Neuronal stem cell (in vitro differentiated cells): ENCODE data around the gene C21orf58.

Source experiments
- DNase-seq: peaks from one replicate; pipeline ENCODE4 v3.0.0-alpha.2; 2013; ENCODE audit warnings: low spot score
- H2AFZ ChIP-seq: one replicate; pipeline ENCODE4 v1.6.1; 2013; ENCODE audit warnings: mild to moderate bottlenecking, low read length, inconsistent platforms
- H2AK5ac ChIP-seq: 2 replicates; pipeline ENCODE4 v1.6.1; 2013; ENCODE audit warnings: low read depth, mild to moderate bottlenecking, inconsistent platforms, low read length, moderate library complexity, mixed read lengths
- H2BK120ac ChIP-seq: 2 replicates; pipeline ENCODE4 v1.6.1; 2013; ENCODE audit warnings: low read depth, mild to moderate bottlenecking, inconsistent platforms, low read length, moderate library complexity, mixed read lengths
- H2BK12ac ChIP-seq: one replicate; pipeline ENCODE4 v1.6.1; 2013; ENCODE audit warnings: low read length, inconsistent platforms
- H2BK15ac ChIP-seq: 2 replicates; pipeline ENCODE4 v1.6.1; 2013; ENCODE audit warnings: mild to moderate bottlenecking, low read length, inconsistent platforms, mixed read lengths
- H2BK5ac ChIP-seq: one replicate; pipeline ENCODE4 v1.6.1; 2013; ENCODE audit warnings: inconsistent platforms, mild to moderate bottlenecking, low read length, moderate library complexity
- H3K14ac ChIP-seq: one replicate; pipeline ENCODE4 v1.6.1; 2013; ENCODE audit warnings: low read length, inconsistent platforms
- H3K18ac ChIP-seq: 2 replicates; pipeline ENCODE4 v1.6.1; 2013; ENCODE audit warnings: low read length, inconsistent platforms
- H3K23ac ChIP-seq: 2 replicates; pipeline ENCODE4 v1.6.1; 2013; ENCODE audit warnings: low read depth, mild to moderate bottlenecking, mixed read lengths, low read length, inconsistent platforms; ENCODE audit not compliant: poor library complexity
- H3K27ac ChIP-seq: replicated peaks from 3 replicates; pipeline ENCODE4 v1.5.1; 2013; ENCODE audit warnings: low read length, inconsistent platforms
- H3K27me3 ChIP-seq, 3 experiments: 2 replicates each; pipeline ENCODE4 v1.6.1; 2013; ENCODE audit warnings: low read length in 3 of 3, mild to moderate bottlenecking in 2 of 3, inconsistent platforms in 1 of 3, low read depth in 1 of 3, mixed read lengths in 1 of 3, moderate library complexity in 1 of 3; ENCODE audit not compliant: control insufficient read depth in 3 of 3, insufficient read depth in 3 of 3
- H3K36me3 ChIP-seq, 2 donors: replicated peaks in 1 of 2; 2 replicates each; pipeline ENCODE4 v1.6.1; 2013; ENCODE audit warnings: low read length in 2 of 2; ENCODE audit not compliant: control insufficient read depth in 2 of 2, insufficient read depth in 2 of 2
- H3K4ac ChIP-seq: 2 replicates; pipeline ENCODE4 v1.6.1; 2013; ENCODE audit warnings: inconsistent platforms, mild to moderate bottlenecking, low read length, moderate library complexity
- H3K4me1 ChIP-seq, 2 donors: 1 replicate in 1 of 2; 2 replicates in 1 of 2; pipeline ENCODE4 v1.6.1; 2013; ENCODE audit warnings: low read length in 2 of 2, low read depth in 1 of 2; ENCODE audit not compliant: control insufficient read depth in 2 of 2, insufficient read depth in 1 of 2
- H3K4me2 ChIP-seq: one replicate; pipeline ENCODE4 v1.6.1; 2013; ENCODE audit warnings: mild to moderate bottlenecking, low read length, inconsistent platforms; ENCODE audit not compliant: insufficient read depth, poor library complexity, severe bottlenecking
- H3K4me3 ChIP-seq, 2 donors: 2 replicates each; pipeline ENCODE4 v1.5.1; 2013; ENCODE audit warnings: low read length in 2 of 2, mild to moderate bottlenecking in 2 of 2, inconsistent platforms in 1 of 2, moderate library complexity in 1 of 2
- H3K79me1 ChIP-seq: one replicate; pipeline ENCODE4 v1.6.1; 2013; ENCODE audit warnings: low read depth, mild to moderate bottlenecking, inconsistent platforms, low read length, moderate library complexity
- H3K9ac ChIP-seq: one replicate; pipeline ENCODE4 v1.6.1; 2013; ENCODE audit warnings: mild to moderate bottlenecking, low read depth, low read length, inconsistent platforms; ENCODE audit not compliant: poor library complexity
- H3K9me3 ChIP-seq, 2 donors: replicated peaks in 1 of 2; 2 replicates each; pipeline versions ENCODE3 to v1.6.1; 2013; ENCODE audit warnings: low read length in 2 of 2, mild to moderate bottlenecking in 2 of 2, inconsistent platforms in 1 of 2, low read depth in 1 of 2, mixed read lengths in 1 of 2, moderate library complexity in 1 of 2; ENCODE audit not compliant: control insufficient read depth in 2 of 2, insufficient read depth in 1 of 2
- H4K8ac ChIP-seq: one replicate; pipeline ENCODE4 v1.6.1; 2013; ENCODE audit warnings: low read depth, mild to moderate bottlenecking, inconsistent platforms, low read length, moderate library complexity
- H4K91ac ChIP-seq: one replicate; pipeline ENCODE4 v1.6.1; 2013; ENCODE audit warnings: low read length, low read depth, mild to moderate bottlenecking, inconsistent platforms; ENCODE audit not compliant: poor library complexity
- WGBS, 2 donors: extraction: QIAGEN DNeasy Blood & Tissue Kit; methylation state at CpG; one replicate each; pipeline ENCODE4 v1.1.7; 2013; ENCODE audit warnings: missing lambda C conversion rate in 2 of 2, mixed read lengths in 1 of 2; ENCODE audit not compliant: insufficient read length in 2 of 2, insufficient replicate concordance in 1 of 2; ENCODE audit errors: extremely low coverage in 2 of 2; 5-methylcytosine and 5-hydroxymethylcytosine counted together

C21orf58 gene

DNA sequence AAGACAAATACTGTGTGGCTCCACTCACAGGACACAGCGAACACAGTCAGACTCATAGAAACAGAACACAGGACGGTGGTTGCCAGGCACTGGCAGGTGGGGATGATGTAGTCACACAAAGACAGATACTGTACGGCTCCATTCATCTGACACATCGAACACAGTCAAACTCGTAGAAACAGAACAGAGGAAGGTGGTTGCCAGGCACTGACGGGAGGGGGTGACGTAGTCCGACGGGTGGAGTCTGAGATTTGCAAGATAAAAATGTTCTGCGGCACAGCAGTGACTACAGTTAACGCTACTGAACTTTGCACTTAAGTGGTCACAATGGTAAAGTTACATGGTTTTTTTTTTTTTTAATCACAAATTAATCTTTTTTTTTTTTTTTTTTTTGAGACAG, 18.7 kb downstream of the C21orf58 start:
- Histone ChIP-seq H2BK5ac (no peak overlapping the region), H4K91ac (no peak overlapping the region), H3K36me3 (peaks cover 36 to 85% of the 10 kb centered on the region in 2 donors), H3K4me2 (no peak overlapping the region), H3K4me3 (no peak overlapping the region), H3K18ac (no peak overlapping the region), H3K27me3 (no peaks in the 10 kb centered on the region), H3K4me1 (no peaks in the 10 kb centered on the region), H3K23ac (no peak overlapping the region), H2BK12ac (no peak overlapping the region), H3K9ac (no peak overlapping the region), H4K8ac (no peak overlapping the region), H2AFZ (no peak overlapping the region), H2BK120ac (no peak overlapping the region), H3K14ac (no peak overlapping the region), H3K4ac (no peak overlapping the region), H3K79me1 (no peaks in the 10 kb centered on the region), H2BK15ac (no peak overlapping the region), H2AK5ac (no peak overlapping the region), H3K27ac (no peak overlapping the region), H3K9me3 (no peaks in the 10 kb centered on the region)
- no CpG with 5 or more reads among the region's 11 CpGs for WGBS, 2 donors
- no peak for DNase-seq

DNA sequence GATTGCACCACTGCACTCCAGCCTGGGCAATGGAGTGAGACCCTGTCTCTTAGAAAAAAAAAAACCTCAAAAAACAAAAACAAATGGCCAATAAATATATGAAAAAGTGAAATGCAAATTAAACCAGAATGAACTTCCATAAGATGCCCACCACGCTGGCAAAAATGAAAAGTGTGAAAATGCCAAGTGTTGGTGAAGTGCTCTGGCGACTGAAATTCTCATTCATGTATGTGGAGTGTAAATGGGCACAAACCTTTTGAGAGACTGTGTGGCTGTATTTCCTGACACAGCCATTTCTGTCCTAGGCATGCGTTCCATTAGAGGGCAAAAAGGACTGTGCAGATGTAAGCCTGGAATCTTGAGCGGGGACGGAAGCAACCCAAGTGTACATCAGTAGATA, 19.2 kb downstream of the C21orf58 start:
- no CpG with 5 or more reads among the region's 5 CpGs for WGBS, 2 donors
- H3K9ac ChIP-seq, result no peak overlapping the region
- H4K8ac ChIP-seq, result no peak overlapping the region
- no peak overlapping the region for H3K23ac ChIP-seq
- DNase-seq, result no peak
- no peaks in the 10 kb centered on the region for H3K27me3 ChIP-seq
- no peak overlapping the region for H3K18ac ChIP-seq
- no peaks in the 10 kb centered on the region for H3K79me1 ChIP-seq
- no peak overlapping the region for H4K91ac ChIP-seq
- no peak overlapping the region for H2BK15ac ChIP-seq
- H2AFZ ChIP-seq, result no peak overlapping the region
- H3K4me2 ChIP-seq, result no peak overlapping the region
- peaks cover 0 to 2% of the 10 kb centered on the region in 2 donors for H3K9me3 ChIP-seq
- no peak overlapping the region for H3K4me3 ChIP-seq
- H2BK12ac ChIP-seq, result no peak overlapping the region
- H2BK5ac ChIP-seq, result no peak overlapping the region
- H3K36me3 ChIP-seq, result peaks cover 38 to 85% of the 10 kb centered on the region in 2 donors
- no peak overlapping the region for H3K27ac ChIP-seq
- H2BK120ac ChIP-seq, result no peak overlapping the region
- no peaks in the 10 kb centered on the region for H3K4me1 ChIP-seq
- no peak overlapping the region for H2AK5ac ChIP-seq
- H3K14ac ChIP-seq, result no peak overlapping the region
- H3K4ac ChIP-seq, result no peak overlapping the region

GRCh38 chr21:46301759-46302158, 21.9 kb downstream of the C21orf58 start:
- Histone ChIP-seq H4K91ac (no peak overlapping the region), H3K23ac (no peak overlapping the region), H3K14ac (no peak overlapping the region), H3K4me3 (no peak overlapping the region), H2AFZ (no peak overlapping the region), H3K27me3 (no peaks in the 10 kb centered on the region), H3K36me3 (peaks cover 31 to 65% of the 10 kb centered on the region in 2 donors), H4K8ac (no peak overlapping the region), H2BK120ac (no peak overlapping the region), H2BK5ac (peak overlapping the region; percentile 66), H2AK5ac (no peak overlapping the region), H3K4me1 (no peaks in the 10 kb centered on the region), H3K27ac (no peak overlapping the region), H2BK15ac (no peak overlapping the region), H3K79me1 (peaks cover 2% of the 10 kb centered on the region), H2BK12ac (no peak overlapping the region), H3K4ac (no peak overlapping the region), H3K9ac (peak overlapping the region; percentile 44), H3K9me3 (peaks cover 0 to 6% of the 10 kb centered on the region in 2 donors), H3K18ac (no peak overlapping the region), H3K4me2 (no peak overlapping the region)
- DNase-seq, result no peak
- WGBS, 2 donors, result no CpG with 5 or more reads among the region's 14 CpGs

DNA sequence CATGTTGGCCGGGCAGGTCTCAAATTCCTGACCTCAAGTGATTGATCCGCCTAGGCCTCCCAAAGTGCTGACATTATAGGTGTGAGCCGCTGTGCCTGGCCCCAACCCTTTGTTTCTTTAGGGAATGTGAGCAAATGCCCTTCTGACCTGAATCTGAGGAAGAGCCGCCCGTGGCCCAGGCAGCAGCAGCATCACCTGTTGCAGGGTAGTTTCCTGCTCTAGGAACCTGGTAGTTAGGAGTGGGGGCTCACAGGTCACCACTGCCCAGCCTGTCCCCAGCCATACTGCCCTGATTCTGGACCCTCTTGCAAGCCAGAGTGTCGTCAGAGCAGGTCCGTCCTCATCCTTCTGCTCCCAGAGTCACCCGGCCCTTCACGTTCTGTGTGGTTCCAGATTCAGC, 24.5 kb downstream of the C21orf58 start:
- Histone ChIP-seq H3K18ac (no peak overlapping the region), H4K91ac (no peak overlapping the region), H3K4me3 (no peak overlapping the region), H3K4me1 (peaks cover 2 to 6% of the 10 kb centered on the region in 2 donors), H3K4me2 (no peak overlapping the region), H2BK12ac (no peak overlapping the region), H3K4ac (no peak overlapping the region), H2BK120ac (no peak overlapping the region), H3K23ac (peak overlapping the region; percentile 1), H2BK5ac (no peak overlapping the region), H3K9me3 (peaks cover 0 to 6% of the 10 kb centered on the region in 2 donors), H3K36me3 (peaks cover 22 to 43% of the 10 kb centered on the region in 2 donors), H3K9ac (no peak overlapping the region), H3K79me1 (peaks cover 2% of the 10 kb centered on the region), H2AK5ac (no peak overlapping the region), H3K14ac (no peak overlapping the region), H4K8ac (no peak overlapping the region), H3K27ac (no peak overlapping the region), H2AFZ (no peak overlapping the region), H2BK15ac (no peak overlapping the region), H3K27me3 (no peaks in the 10 kb centered on the region)
- no CpG with 5 or more reads among the region's 9 CpGs for WGBS, 2 donors
- DNase-seq, result no peak
